HG03108 (cell line): Measurements from ENCODE around the gene TBC1D1.
A peak's percentile ranks its signal among the peaks of the same experiment; 100 is the strongest.

Source experiments
- ATAC-seq: cut with Tn5 transposase; IDR thresholded peaks from one replicate; pipeline ENCODE4 v1.9.1; 2021; ENCODE audit warnings: moderate library complexity; ENCODE audit not compliant: unreplicated experiment

Gene TBC1D1

GRCh38 chr4:37884855-37885487 lies 5.9 kb upstream of the TBC1D1 start:
- no peak for ATAC-seq

GRCh38 chr4:37885496-37885895 lies 5.4 kb upstream of the TBC1D1 start:
- ATAC-seq: no peak

- ATAC-seq: peak; percentile 28
These were observed 759 bp upstream of the TBC1D1 start for GRCh38 chr4:37889849-37890800.

- peak; percentile 53 for ATAC-seq
These were observed 626 bp downstream of the TBC1D1 start for GRCh38 chr4:37891260-37892159.

GRCh38 chr4:37892641-37893040 lies 1.8 kb downstream of the TBC1D1 start:
- ATAC-seq: peak; percentile 35

GRCh38 chr4:37893164-37893563 lies 2.3 kb downstream of the TBC1D1 start:
- ATAC-seq: no peak

- ATAC-seq: no peak
These were observed 4.4 kb downstream of the TBC1D1 start for GRCh38 chr4:37895271-37895670.

GRCh38 chr4:37896206-37896860 lies 5.4 kb downstream of the TBC1D1 start:
- no peak for ATAC-seq

- no peak for ATAC-seq
These were observed 11.3 kb downstream of the TBC1D1 start for GRCh38 chr4:37902212-37902611.

GRCh38 chr4:37902738-37903693 lies 12.1 kb downstream of the TBC1D1 start:
- ATAC-seq: no peak

GRCh38 chr4:37903901-37904300 lies 13.0 kb downstream of the TBC1D1 start:
- ATAC-seq: no peak

- ATAC-seq: no peak
These were observed 13.9 kb downstream of the TBC1D1 start for GRCh38 chr4:37904824-37905223.

GRCh38 chr4:37905533-37906169 lies 14.8 kb downstream of the TBC1D1 start:
- ATAC-seq: no peak

- ATAC-seq: no peak
These were observed 17.8 kb downstream of the TBC1D1 start for GRCh38 chr4:37908488-37909331.

GRCh38 chr4:37909332-37910090 lies 18.6 kb downstream of the TBC1D1 start:
- ATAC-seq: no peak

- no peak for ATAC-seq
These were observed 19.2 kb downstream of the TBC1D1 start for GRCh38 chr4:37910091-37910486.

- no peak for ATAC-seq
These were observed 23.7 kb downstream of the TBC1D1 start for GRCh38 chr4:37914539-37914938.
